ENCODE data around the gene ZNF280B. TPM values are rescaled to one million over a fixed set of nuclear protein-coding genes. Genes with fewer than 3 reads are reported as not detected.

ZNF280B gene
- total and polyA plus RNA-seq, 9 of the 15 experiments (the other 6 are each of a cell fraction or from before 2014, with no cell fraction given), result 7.7 to 29.9 (median 20.0) TPM

DNA sequence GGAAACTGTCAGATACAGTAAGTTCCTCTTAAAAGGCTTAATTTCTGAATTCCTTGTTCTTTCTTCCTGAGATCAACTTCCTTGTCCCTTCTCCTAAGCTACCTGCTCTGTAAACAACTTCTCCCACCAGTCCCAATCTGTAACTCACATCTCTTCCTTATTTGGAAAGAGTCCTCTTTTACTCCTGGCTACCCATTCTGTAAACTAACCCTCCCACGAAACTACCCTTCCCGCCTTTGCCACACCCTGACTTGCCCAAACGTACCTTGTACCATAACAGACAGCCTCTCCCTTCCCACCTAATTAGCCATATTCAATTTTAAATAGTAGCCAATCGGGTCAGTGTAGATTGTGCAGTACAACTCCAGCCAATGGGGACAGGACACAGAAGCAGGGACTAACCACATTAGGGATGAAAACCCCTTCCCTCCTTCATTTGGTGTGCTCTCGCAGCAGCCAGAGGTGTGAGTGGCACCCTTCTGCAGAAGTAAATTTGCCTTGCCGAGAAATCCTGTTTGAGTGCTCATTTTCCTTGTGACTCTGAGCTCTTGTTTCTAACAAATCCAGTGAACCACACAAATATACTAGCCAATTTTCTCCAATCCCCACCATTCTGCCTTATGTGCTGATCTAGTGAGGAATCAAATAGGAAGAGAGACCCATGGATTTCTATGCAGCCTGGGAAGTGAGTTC is 49.5 kb downstream of the ZNF280B start (continued):
- TF ChIP-seq BCLAF1 (IDR thresholded peaks at IDR 0.05; ENCODE audit: borderline replicate concordance in 1 of 2, control insufficient read depth in 1 of 2, low read depth in 2 of 2, low read length in 1 of 2) (no peak), ZBTB34 (CRISPR knock-in tag; IDR thresholded peaks at IDR 0.05) (no peak), PRMT5 (CRISPR knock-in tag; IDR thresholded peaks at IDR 0.05) (no peak), ZNF3 (CRISPR knock-in tag; IDR thresholded peaks at IDR 0.05) (0 out of 2 replicates have a peak, but pooled peaks have one; percentile 43), ZNF253 (CRISPR knock-in tag; conservative IDR thresholded peaks at IDR 0.05) (0 out of 2 replicates have a peak, but pooled peaks have one; percentile 55), RBM15 (IDR thresholded peaks at IDR 0.05; ENCODE audit: insufficient read depth, low read length) (no peak)

Measured in K562 (cell line).